ENCODE data around the gene FANCL. TPM values are rescaled to one million over a fixed set of nuclear protein-coding genes. Genes with fewer than 3 reads are reported as not detected.

Gene FANCL
- total and polyA plus RNA-seq, 9 of the 15 experiments (the other 6 are each of a cell fraction or from before 2014, with no cell fraction given): 36.7 to 120 (median 58.5) TPM

GRCh38 chr2:58240670-58241545 lies at the start of gene FANCL (continued):
- peak; percentile 38; the same call in 1 of the 2 replicates for TF ChIP-seq KLF1 (tag; IDR thresholded peaks at IDR 0.05)
- no peak for TF ChIP-seq GATAD2B (IDR thresholded peaks at IDR 0.05; ENCODE audit: borderline replicate concordance)
- TF ChIP-seq ZNF609 (CRISPR knock-in tag; IDR thresholded peaks at IDR 0.05; ENCODE audit: borderline replicate concordance): no peak
- TF ChIP-seq, protein P1, sequence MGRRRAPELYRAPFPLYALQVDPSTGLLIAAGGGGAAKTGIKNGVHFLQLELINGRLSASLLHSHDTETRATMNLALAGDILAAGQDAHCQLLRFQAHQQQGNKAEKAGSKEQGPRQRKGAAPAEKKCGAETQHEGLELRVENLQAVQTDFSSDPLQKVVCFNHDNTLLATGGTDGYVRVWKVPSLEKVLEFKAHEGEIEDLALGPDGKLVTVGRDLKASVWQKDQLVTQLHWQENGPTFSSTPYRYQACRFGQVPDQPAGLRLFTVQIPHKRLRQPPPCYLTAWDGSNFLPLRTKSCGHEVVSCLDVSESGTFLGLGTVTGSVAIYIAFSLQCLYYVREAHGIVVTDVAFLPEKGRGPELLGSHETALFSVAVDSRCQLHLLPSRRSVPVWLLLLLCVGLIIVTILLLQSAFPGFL (CRISPR knock-in tag; IDR thresholded peaks at IDR 0.05): peak; percentile 91; the same call in 1 of the 2 replicates
- TF ChIP-seq SRSF1 (IDR thresholded peaks at IDR 0.05; ENCODE audit: low read depth, low read length): no peak
- TF ChIP-seq, protein P2, sequence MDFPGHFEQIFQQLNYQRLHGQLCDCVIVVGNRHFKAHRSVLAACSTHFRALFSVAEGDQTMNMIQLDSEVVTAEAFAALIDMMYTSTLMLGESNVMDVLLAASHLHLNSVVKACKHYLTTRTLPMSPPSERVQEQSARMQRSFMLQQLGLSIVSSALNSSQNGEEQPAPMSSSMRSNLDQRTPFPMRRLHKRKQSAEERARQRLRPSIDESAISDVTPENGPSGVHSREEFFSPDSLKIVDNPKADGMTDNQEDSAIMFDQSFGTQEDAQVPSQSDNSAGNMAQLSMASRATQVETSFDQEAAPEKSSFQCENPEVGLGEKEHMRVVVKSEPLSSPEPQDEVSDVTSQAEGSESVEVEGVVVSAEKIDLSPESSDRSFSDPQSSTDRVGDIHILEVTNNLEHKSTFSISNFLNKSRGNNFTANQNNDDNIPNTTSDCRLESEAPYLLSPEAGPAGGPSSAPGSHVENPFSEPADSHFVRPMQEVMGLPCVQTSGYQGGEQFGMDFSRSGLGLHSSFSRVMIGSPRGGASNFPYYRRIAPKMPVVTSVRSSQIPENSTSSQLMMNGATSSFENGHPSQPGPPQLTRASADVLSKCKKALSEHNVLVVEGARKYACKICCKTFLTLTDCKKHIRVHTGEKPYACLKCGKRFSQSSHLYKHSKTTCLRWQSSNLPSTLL (IDR thresholded peaks at IDR 0.05): no peak
- TF ChIP-seq, protein P3, sequence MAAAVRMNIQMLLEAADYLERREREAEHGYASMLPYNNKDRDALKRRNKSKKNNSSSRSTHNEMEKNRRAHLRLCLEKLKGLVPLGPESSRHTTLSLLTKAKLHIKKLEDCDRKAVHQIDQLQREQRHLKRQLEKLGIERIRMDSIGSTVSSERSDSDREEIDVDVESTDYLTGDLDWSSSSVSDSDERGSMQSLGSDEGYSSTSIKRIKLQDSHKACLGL (CRISPR knock-in tag; IDR thresholded peaks at IDR 0.05; ENCODE audit: borderline replicate concordance, poor library complexity, severe bottlenecking): no peak
- TF ChIP-seq TAF9B (IDR thresholded peaks at IDR 0.05; ENCODE audit: partially characterized antibody): peak; percentile 67
- no peak for TF ChIP-seq CREB1 (IDR thresholded peaks at IDR 0.05)
- no peak; the same call in 1 of the 2 replicates for TF ChIP-seq CREB1 (CRISPR knock-in tag; IDR thresholded peaks at IDR 0.05)
- TF ChIP-seq PHB2 (IDR thresholded peaks at IDR 0.05; ENCODE audit: low read depth): no peak
- TF ChIP-seq KLF6 (CRISPR knock-in tag; IDR thresholded peaks at IDR 0.05; ENCODE audit: borderline replicate concordance): no peak
- TF ChIP-seq ZBTB11 (CRISPR knock-in tag; IDR thresholded peaks at IDR 0.05): peak in 1 of 3 experiments; percentile 76; a peak in 2 of 6 replicates
- no peak for TF ChIP-seq MCM3 (IDR thresholded peaks at IDR 0.05)

Data from K562 (cell line).